ENCODE measurements around the gene MAN2B2.

DNA sequence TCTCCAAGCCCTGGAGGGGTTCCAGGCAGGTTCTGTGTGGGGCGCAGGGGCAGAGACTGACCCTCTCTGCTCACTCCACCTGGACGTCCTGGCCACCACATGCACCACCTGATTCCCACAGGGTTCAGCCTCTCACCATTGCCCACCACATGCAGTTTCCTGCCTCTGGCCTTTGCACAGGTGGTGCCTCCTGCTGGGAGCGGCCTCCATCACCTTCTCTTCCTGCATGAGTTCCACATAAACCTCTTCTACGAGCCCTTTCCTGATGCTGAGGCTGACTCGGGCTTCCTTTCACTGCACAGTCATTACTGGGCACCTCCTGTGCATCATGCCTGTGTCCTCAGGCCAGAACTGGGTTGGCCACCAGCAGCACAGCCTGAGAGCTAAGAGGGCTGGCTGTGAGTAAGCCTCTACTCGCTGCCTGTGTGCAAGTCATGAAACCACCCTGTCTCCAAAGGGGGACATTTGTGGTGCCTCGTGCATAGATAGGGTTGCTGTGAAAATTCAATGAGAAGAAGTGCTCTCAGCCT, 19.9 kb downstream of the MAN2B2 start:
- TF ChIP-seq TAF1 (IDR thresholded peaks at IDR 0.05; ENCODE audit: control insufficient read depth, extremely low read depth, insufficient read depth, low read length, severe bottlenecking) (no peak), TARDBP (IDR thresholded peaks at IDR 0.05) (no peak)

Measured in K562 (cell line).